Esophagus squamous epithelium (tissue), 4 donors: ENCODE results near the gene ZFP36L1.

Source experiments
- CTCF ChIP-seq, 6 experiments: fragments of 450-650 bp in 4 of 6; fragments of 200-600 bp in 2 of 6; sonication (generic) in 2 of 6; IDR thresholded peaks; one replicate each; pipeline ENCODE4 v1.5.1; 2016 to 2019; ENCODE audit warnings: antibody characterized with exemption in 6 of 6, mild to moderate bottlenecking in 4 of 6, moderate library complexity in 4 of 6
- POLR2A ChIP-seq, 4 donors: fragments of 450-650 bp; IDR thresholded peaks; one replicate each; pipeline ENCODE4 v1.6.1; 2017; ENCODE audit warnings: antibody characterized with exemption in 4 of 4, mild to moderate bottlenecking in 4 of 4, moderate library complexity in 3 of 4

- TF ChIP-seq CTCF (IDR thresholded peaks at IDR 0.05) (no peak), POLR2A (IDR thresholded peaks at IDR 0.05) (no peak)
Observed at GRCh38 chr14:68777644-68778043, 15.2 kb downstream of the ZFP36L1 start.
